ENCODE results near the gene PABPC1L. TPM values are rescaled to one million over a fixed set of nuclear protein-coding genes. Genes with fewer than 3 reads are reported as not detected.

The PABPC1L gene
- total RNA-seq, 1 donor from 2014 or later: 61.1 TPM

GRCh38 chr20:44959082-44959637 lies 49.3 kb downstream of the PABPC1L start:
- TF ChIP-seq CTCF (IDR thresholded peaks at IDR 0.05): no peak
- CTCF ChIA-PET: interaction anchor here (1.0 kb wide), 1 partner anchor 8 kb away, joined by 3 read pairs; no protein-coding TSS in a partner anchor
- peaks cover 47% of the 10 kb centered on the region for H3K36me3 Mint-ChIP-seq (ENCODE audit: low read depth)
- DNase-seq: no peak
- peak overlapping the region; percentile 90 for H3K27ac Mint-ChIP-seq
- peaks cover 71% of the 10 kb centered on the region for H3K4me1 Mint-ChIP-seq
- H3K9me3 Mint-ChIP-seq: no peaks in the 10 kb centered on the region
- ATAC-seq (ENCODE audit: low read depth): no peak
- intact Hi-C loops (cut with micrococcal nuclease): no loop called here
- no peaks in the 10 kb centered on the region for H3K27me3 Mint-ChIP-seq
- POLR2A ChIA-PET: interaction anchor here (0.6 to 3.2 kb wide), 15 partner anchors 8 to 1222 kb away, joined by 3 to 28 read pairs (median 4); partner anchors contain the start of genes PABPC1L and YWHAB
- H3K4me3 Mint-ChIP-seq: peak overlapping the region; percentile 97

GRCh38 chr20:44959638-44960102 lies 49.8 kb downstream of the PABPC1L start:
- TF ChIP-seq CTCF (IDR thresholded peaks at IDR 0.05): no peak
- POLR2A ChIA-PET: interaction anchor here (0.6 to 3.2 kb wide), 17 partner anchors 8 to 1222 kb away, joined by 3 to 28 read pairs (median 4); partner anchors contain the start of genes PABPC1L and YWHAB
- no peaks in the 10 kb centered on the region for H3K9me3 Mint-ChIP-seq
- peak overlapping the region; percentile 97 for H3K4me3 Mint-ChIP-seq
- peaks cover 71% of the 10 kb centered on the region for H3K4me1 Mint-ChIP-seq
- ATAC-seq (ENCODE audit: low read depth): peak; percentile 46
- H3K27me3 Mint-ChIP-seq: no peaks in the 10 kb centered on the region
- DNase-seq: no peak
- intact Hi-C loops (cut with micrococcal nuclease): loop anchor here (1.0 to 2.0 kb wide), 3 partner anchors 11 to 69 kb away; no protein-coding TSS in a partner anchor
- peak overlapping the region; percentile 90 for H3K27ac Mint-ChIP-seq
- peaks cover 43% of the 10 kb centered on the region for H3K36me3 Mint-ChIP-seq (ENCODE audit: low read depth)
- CTCF ChIA-PET: interaction anchor here (0.6 to 1.0 kb wide), 2 partner anchors 8 to 60 kb away, joined by 3 read pairs; no protein-coding TSS in a partner anchor

- CTCF ChIA-PET: interaction anchor here (0.6 to 1.3 kb wide), 5 partner anchors 9 to 60 kb away, joined by 3 read pairs; no protein-coding TSS in a partner anchor
- intact Hi-C loops (cut with micrococcal nuclease): loop anchor here (1.0 to 2.0 kb wide), 3 partner anchors 10 to 69 kb away; no protein-coding TSS in a partner anchor
- DNase-seq: peak; percentile 92
- Mint-ChIP-seq H3K9me3 (no peaks in the 10 kb centered on the region), H3K27me3 (no peaks in the 10 kb centered on the region), H3K4me3 (peak within 1 kb of the TSS; percentile 97), H3K36me3 (ENCODE audit: low read depth) (peaks cover 37% of the 10 kb centered on the region), H3K27ac (peak within 1 kb of the TSS; percentile 90), H3K4me1 (peaks cover 67% of the 10 kb centered on the region)
- no peak for TF ChIP-seq CTCF (IDR thresholded peaks at IDR 0.05)
- ATAC-seq (ENCODE audit: low read depth): peak; percentile 94
- POLR2A ChIA-PET: interaction anchor here (0.6 to 3.2 kb wide), 17 partner anchors 8 to 1223 kb away, joined by 3 to 28 read pairs (median 4); partner anchors contain the start of genes PABPC1L and YWHAB
Measured at GRCh38 chr20:44960103-44960852, 50.4 kb downstream of the PABPC1L start, which contains the start of gene TOMM34. Gene TOMM34, minus strand, starts transcription at chr20:44960397. Its CDS starts 64 bp downstream, at chr20:44960333.

GRCh38 chr20:44961011-44961869 lies 51.4 kb downstream of the PABPC1L start:
- peaks cover 65% of the 10 kb centered on the region for H3K4me1 Mint-ChIP-seq
- no peak for TF ChIP-seq CTCF (IDR thresholded peaks at IDR 0.05)
- ChIA-PET CTCF (interaction anchor here (1.1 to 1.3 kb wide), 2 partner anchors 9 to 50 kb away, joined by 3 read pairs; no protein-coding TSS in a partner anchor), POLR2A (interaction anchor here (0.7 to 3.2 kb wide), 6 partner anchors 8 to 290 kb away, joined by 3 to 28 read pairs (median 6); no protein-coding TSS in a partner anchor)
- ATAC-seq (ENCODE audit: low read depth): no peak
- no peaks in the 10 kb centered on the region for H3K27me3 Mint-ChIP-seq
- H3K27ac Mint-ChIP-seq: peak overlapping the region; percentile 90
- H3K4me3 Mint-ChIP-seq: no peak overlapping the region
- no peak for DNase-seq
- peaks cover 29% of the 10 kb centered on the region for H3K36me3 Mint-ChIP-seq (ENCODE audit: low read depth)
- no peaks in the 10 kb centered on the region for H3K9me3 Mint-ChIP-seq
- intact Hi-C loops (cut with micrococcal nuclease): loop anchor here (2.0 kb wide), 1 partner anchor 70 kb away; no protein-coding TSS in a partner anchor

All from activated B cell treated with CpG ODN at 0.5 μM for 24 hours (primary cell).